A673 (cell line): ENCODE data around the gene RNU2-63P. TPM values are rescaled to one million over a fixed set of nuclear protein-coding genes. Genes with fewer than 3 reads are reported as not detected.

Experiments
- BruUV-seq: library from RNA; stranded (reverse); fragments of 400-500 nt; replicated peaks from 2 replicates; lab custom pipeline; 2021; lab: Mats Ljungman, UMichigan
- CTCF ChIA-PET: fragments of 300-600 bp; sonication (Branson Sonifier 250); formaldehyde crosslinking; loops from one replicate; lab custom pipeline; 2022; ENCODE audit warnings: antibody characterized with exemption; lab: Charles Lee
- POLR2A ChIA-PET: fragments of 300-600 bp; sonication (Branson Sonifier 250); formaldehyde crosslinking; loops from one replicate; lab custom pipeline; 2022; ENCODE audit warnings: antibody characterized with exemption; ENCODE audit not compliant: low non-redundant PET; lab: Charles Lee
- DNase-seq: peaks from one replicate; pipeline ENCODE4 v3.0.0-alpha.2; 2015; ENCODE audit warnings: low spot score
- H3K27ac ChIP-seq: fragments of 200-600 bp; sonication (generic); 2 replicates; pipeline ENCODE4 v1.5.1; 2016; ENCODE audit warnings: mixed run types, low read depth, mild to moderate bottlenecking, mixed read lengths, antibody characterized with exemption, low read length; ENCODE audit not compliant: poor library complexity, severe bottlenecking
- H3K27me3 ChIP-seq: fragments of 200-600 bp; sonication (generic); replicated peaks from 2 replicates; pipeline ENCODE4 v1.6.1; 2017; ENCODE audit warnings: mixed run types, low read depth, mild to moderate bottlenecking, mixed read lengths, antibody characterized with exemption, low read length; ENCODE audit not compliant: insufficient read depth, poor library complexity
- H3K36me3 ChIP-seq: fragments of 200-600 bp; sonication (generic); 2 replicates; pipeline ENCODE4 v1.6.1; 2016; ENCODE audit warnings: mixed run types, mild to moderate bottlenecking, mixed read lengths, antibody characterized with exemption, low read length; ENCODE audit not compliant: insufficient read depth, poor library complexity, severe bottlenecking
- H3K4me1 ChIP-seq: fragments of 200-600 bp; sonication (generic); 2 replicates; pipeline ENCODE4 v1.6.1; 2017; ENCODE audit warnings: mixed run types, mild to moderate bottlenecking, mixed read lengths, antibody characterized with exemption, low read length; ENCODE audit not compliant: insufficient read depth, poor library complexity, severe bottlenecking
- H3K4me3 ChIP-seq: fragments of 200-600 bp; sonication (generic); 2 replicates; pipeline ENCODE4 v1.5.1; 2016; ENCODE audit warnings: low read depth, mixed run types, mild to moderate bottlenecking, mixed read lengths, low read length; ENCODE audit not compliant: poor library complexity, severe bottlenecking
- H3K9me3 ChIP-seq: fragments of 200-600 bp; sonication (generic); 2 replicates; pipeline ENCODE4 v1.6.1; 2016; ENCODE audit warnings: mixed run types, low read depth, mild to moderate bottlenecking, mixed read lengths, antibody characterized with exemption, low read length; ENCODE audit not compliant: poor library complexity, severe bottlenecking
- CTCF ChIP-seq: fragments of 300-800, 200-600 bp; sonication (generic); conservative IDR thresholded peaks from 2 replicates; pipeline ENCODE4 v1.5.1; 2017; ENCODE audit warnings: low read depth, mild to moderate bottlenecking, antibody characterized with exemption, low read length, moderate library complexity, mixed read lengths
- EZH2 ChIP-seq: fragments of 200-600 bp; sonication (generic); IDR thresholded peaks from 2 replicates; pipeline ENCODE4 v1.6.1; 2017; ENCODE audit warnings: borderline replicate concordance, low read depth, mild to moderate bottlenecking, mixed read lengths, antibody characterized with exemption, low read length; ENCODE audit not compliant: poor library complexity, severe bottlenecking
- intact Hi-C: fragments of 100-400 bp; cut with micrococcal nuclease; formaldehyde crosslinking; loops from one replicate; pipeline ENCODE4 v1.10.0; 2022; ENCODE audit not compliant: unreplicated experiment
- total RNA-seq: library from RNA; stranded (reverse); gene quantifications from 2 replicates; pipeline ENCODE4 v1.2.3, GENCODE V29; 2021

Gene RNU2-63P
- total RNA-seq, 1 experiment from 2014 or later = 11.4 TPM

DNA sequence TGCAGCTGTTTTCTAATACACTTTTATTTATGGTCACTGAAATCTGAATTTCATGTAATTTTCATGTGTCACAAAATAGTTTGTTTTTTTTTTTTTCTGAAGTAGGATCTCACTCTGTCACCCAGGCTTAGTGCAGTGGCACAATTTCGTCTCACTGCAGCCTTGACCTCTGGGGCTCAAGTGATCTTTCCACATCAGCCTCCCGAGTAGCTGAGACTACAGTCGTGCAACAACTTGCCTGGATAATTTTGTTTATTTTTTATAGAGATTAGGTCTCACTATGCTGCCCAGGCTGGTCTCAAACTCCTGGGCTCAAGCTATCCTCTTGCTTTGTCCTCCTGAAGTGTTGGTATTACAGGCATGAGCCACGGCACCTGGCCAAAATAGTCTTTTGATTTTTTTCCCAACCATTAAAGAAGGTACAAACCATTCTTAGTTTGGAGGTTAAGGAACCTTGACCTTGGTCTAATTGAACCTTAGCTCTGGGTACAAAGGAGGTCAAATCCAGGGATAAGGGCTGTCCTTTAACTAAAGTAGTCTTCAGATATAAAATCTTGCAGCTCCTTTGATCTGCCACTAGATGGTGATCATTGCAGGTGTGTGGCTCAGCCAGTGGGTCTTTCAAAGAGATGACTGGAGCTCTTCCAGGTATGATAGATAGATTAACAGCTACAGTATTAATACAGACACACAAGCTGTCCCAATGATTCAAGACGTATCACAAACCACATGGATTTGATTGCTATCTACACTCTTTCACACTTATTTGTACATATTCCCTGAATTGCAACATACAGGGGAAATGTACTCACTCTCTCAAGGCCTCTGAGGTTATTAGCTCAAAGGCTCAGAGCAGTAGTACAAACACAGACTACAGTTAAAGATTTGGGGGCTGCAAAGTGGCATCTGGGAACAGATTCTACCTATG, 43.9 kb upstream of the RNU2-63P start:
- POLR2A ChIA-PET = no interaction called here
- TF ChIP-seq EZH2 (no peak), CTCF (peak; percentile 82)
- H3K4me1 ChIP-seq = peaks cover 5% of the 10 kb centered on the region
- no peaks in the 10 kb centered on the region for H3K27me3 ChIP-seq
- H3K27ac ChIP-seq = no peak overlapping the region
- intact Hi-C loops = loop anchor here (2.0 kb wide), 1 partner anchor 101 kb away; no protein-coding TSS in a partner anchor
- no peaks in the 10 kb centered on the region for H3K36me3 ChIP-seq
- H3K4me3 ChIP-seq = no peak overlapping the region
- H3K9me3 ChIP-seq = no peaks in the 10 kb centered on the region
- CTCF ChIA-PET = interaction anchor here (1.5 to 1.9 kb wide), 2 partner anchors 100 to 102 kb away, joined by 5 to 37 read pairs; no protein-coding TSS in a partner anchor
- BruUV-seq = no TSS peak
- peak; percentile 51 for DNase-seq

DNA sequence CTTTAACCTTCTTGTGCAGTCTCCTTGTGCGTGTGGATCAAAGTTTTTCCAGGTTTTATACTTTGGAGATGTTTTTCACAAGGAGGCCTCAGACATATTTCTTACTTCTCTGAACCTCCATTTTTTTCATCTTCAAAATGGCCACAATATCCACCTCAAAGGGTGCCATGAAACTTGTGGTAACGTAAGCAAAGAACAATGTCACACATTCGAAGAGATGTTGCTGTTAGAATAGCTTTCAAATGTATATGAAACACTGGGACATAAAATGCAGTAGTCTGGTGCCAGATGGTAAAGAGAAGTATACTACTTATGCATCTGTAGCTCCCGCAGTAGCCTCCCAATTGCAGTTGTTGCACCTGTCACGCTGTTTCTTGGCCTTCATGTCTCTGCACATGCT, 41.8 kb upstream of the RNU2-63P start:
- Histone ChIP-seq H3K4me1 (peaks cover 20% of the 10 kb centered on the region), H3K36me3 (no peaks in the 10 kb centered on the region), H3K27ac (no peak overlapping the region), H3K27me3 (no peaks in the 10 kb centered on the region), H3K9me3 (no peaks in the 10 kb centered on the region), H3K4me3 (no peak overlapping the region)
- intact Hi-C loops = no loop called here
- TF ChIP-seq CTCF = no peak
- BruUV-seq = no TSS peak
- CTCF ChIA-PET = no interaction called here
- no peak for DNase-seq
- POLR2A ChIA-PET = no interaction called here

DNA sequence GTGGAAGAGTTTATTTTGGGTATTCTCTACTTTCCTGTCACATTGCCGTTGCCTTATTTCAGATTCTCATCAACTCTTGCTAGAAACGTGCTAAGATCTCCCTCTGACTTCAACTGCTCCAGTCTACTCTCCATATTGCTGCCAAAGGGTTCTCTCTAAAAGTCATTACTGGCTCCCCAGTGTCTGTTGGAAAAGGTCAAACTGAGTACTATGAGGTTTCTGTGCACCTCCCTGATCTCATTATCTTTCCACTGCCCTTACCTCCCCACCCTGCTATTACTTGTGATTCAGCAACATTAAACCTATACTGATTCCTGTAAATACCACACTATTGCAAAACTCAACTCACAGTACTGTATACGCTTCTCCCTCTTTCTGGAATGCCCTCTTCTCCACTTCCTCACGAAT, 41.1 kb upstream of the RNU2-63P start:
- Histone ChIP-seq H3K4me3 (no peak overlapping the region), H3K27me3 (no peaks in the 10 kb centered on the region), H3K4me1 (peaks cover 25% of the 10 kb centered on the region), H3K27ac (no peak overlapping the region), H3K9me3 (no peaks in the 10 kb centered on the region), H3K36me3 (no peaks in the 10 kb centered on the region)
- BruUV-seq = no TSS peak
- CTCF ChIA-PET = no interaction called here
- no peak for TF ChIP-seq EZH2
- no peak for TF ChIP-seq CTCF
- no peak for DNase-seq
- POLR2A ChIA-PET = no interaction called here
- intact Hi-C loops = no loop called here
